Right lobe of liver (tissue), 4 donors: Measurements from ENCODE around the gene DRP2.

Source experiments
- CTCF ChIP-seq, 4 donors: fragments of 200-600 bp in 3 of 4; fragments of 450-650 bp in 1 of 4; IDR thresholded peaks; one replicate each; pipeline versions ENCODE4 v1.5.1 to v1.8.0; 2016 to 2022; ENCODE audit warnings: antibody characterized with exemption in 4 of 4, mild to moderate bottlenecking in 2 of 4
- POLR2A ChIP-seq: fragments of 450-650 bp; IDR thresholded peaks from one replicate; pipeline ENCODE4 v1.6.1; 2017; ENCODE audit warnings: antibody characterized with exemption, mild to moderate bottlenecking
- donor health status: DM: no; HTN: no; CAD: no.
- donor health status: DM: no; HTN: no; CAD: no.
- donor health status: DM: no; HTN: yes; CAD: no.

DNA sequence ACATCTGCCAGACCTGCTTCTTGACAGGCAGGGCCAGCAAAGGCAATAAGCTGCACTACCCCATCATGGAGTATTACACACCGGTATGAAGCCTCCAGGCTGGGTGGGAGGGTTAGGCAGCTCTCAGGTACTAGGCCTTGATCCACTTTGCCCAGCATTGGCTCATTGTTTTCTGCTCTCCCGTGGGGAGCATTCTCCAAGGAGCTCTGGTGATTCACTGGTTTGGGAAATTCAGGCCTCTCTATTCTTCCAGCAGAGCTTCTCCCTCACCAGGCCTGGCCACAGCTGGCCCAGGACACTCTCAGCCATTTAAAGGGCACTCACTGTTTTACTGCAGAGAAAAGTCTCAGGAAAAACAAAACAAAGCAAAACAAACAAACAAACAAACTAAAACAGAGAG, 33.0 kb downstream of the DRP2 start:
- TF ChIP-seq CTCF (IDR thresholded peaks at IDR 0.05) = no peak
- TF ChIP-seq POLR2A = no peak
